Peyer's patch (tissue), 4 donors: Measurements from ENCODE around the gene EPHA1. TPM values are rescaled to one million over a fixed set of nuclear protein-coding genes. Genes with fewer than 3 reads are reported as not detected.
A peak's percentile ranks its signal among the peaks of the same experiment; 100 is the strongest.

Experiments used
- DNase-seq, 3 donors: peaks; one replicate each; pipeline ENCODE4 v3.0.0-alpha.2; 2017 to 2019
- H3K27ac ChIP-seq, 4 donors: fragments of 200-600 bp; sonication (generic); one replicate each; pipeline ENCODE4 v1.5.1; 2016 to 2019
- H3K27me3 ChIP-seq, 2 donors: fragments of 200-600 bp; sonication (generic); one replicate each; pipeline ENCODE4 v1.5.1; 2019
- H3K36me3 ChIP-seq, 3 donors: fragments of 200-600 bp; sonication (generic); one replicate each; pipeline ENCODE4 v1.5.1; 2016 to 2019
- H3K4me1 ChIP-seq, 4 donors: fragments of 200-600 bp; sonication (generic); one replicate each; pipeline ENCODE4 v1.5.1; 2016 to 2019
- H3K4me3 ChIP-seq, 4 donors: fragments of 200-600 bp; sonication (generic); 1 replicate in 3 of 4; 2 replicates in 1 of 4; pipeline ENCODE4 v1.5.1; 2016 to 2019; ENCODE audit warnings: mild to moderate bottlenecking in 1 of 4
- H3K9me3 ChIP-seq, 4 donors: fragments of 200-600 bp; sonication (generic); one replicate each; pipeline ENCODE4 v1.5.1; 2016 to 2019; ENCODE audit warnings: mild to moderate bottlenecking in 1 of 4
- CTCF ChIP-seq, 6 experiments: fragments of 450-650 bp in 4 of 6; fragments of 200-600 bp in 2 of 6; sonication (generic) in 1 of 6; IDR thresholded peaks; one replicate each; pipeline ENCODE4 v1.5.1; 2017 to 2019; ENCODE audit warnings: antibody characterized with exemption in 6 of 6, mild to moderate bottlenecking in 3 of 6, moderate library complexity in 1 of 6
- POLR2A ChIP-seq, 2 donors: fragments of 450-650 bp; IDR thresholded peaks; one replicate each; pipeline ENCODE4 v1.5.1; 2017; ENCODE audit warnings: antibody characterized with exemption in 2 of 2, mild to moderate bottlenecking in 2 of 2, moderate library complexity in 2 of 2
- total RNA-seq, 4 donors: library from RNA; depleted of rRNA; stranded (reverse); fragments of >200 nt; gene quantifications; one replicate each; pipeline ENCODE4 v1.1.0, GENCODE V29; 2016

Gene EPHA1
- total RNA-seq, 4 donors from 2014 or later = 52.5 to 81.3 (median 63.9) TPM

GRCh38 chr7:143374561-143374960, 34.1 kb downstream of the EPHA1 start:
- Histone ChIP-seq H3K4me3 (no peak overlapping the region), H3K36me3 (no peaks in the 10 kb centered on the region), H3K4me1 (peaks cover 3 to 20% (median 8%) of the 10 kb centered on the region in 4 donors), H3K27me3 (no peaks in the 10 kb centered on the region), H3K9me3 (no peaks in the 10 kb centered on the region), H3K27ac (no peak overlapping the region)
- DNase-seq = no peak
- TF ChIP-seq CTCF (IDR thresholded peaks at IDR 0.05) (no peak), POLR2A (IDR thresholded peaks at IDR 0.05) (no peak)

- no peak overlapping the region for H3K4me3 ChIP-seq
- no peak overlapping the region for H3K27ac ChIP-seq
- H3K36me3 ChIP-seq = no peaks in the 10 kb centered on the region
- H3K9me3 ChIP-seq = no peaks in the 10 kb centered on the region
- no peak for DNase-seq
- peaks cover 3 to 13% (median 4%) of the 10 kb centered on the region in 4 donors for H3K4me1 ChIP-seq
- H3K27me3 ChIP-seq = no peaks in the 10 kb centered on the region
- TF ChIP-seq POLR2A (IDR thresholded peaks at IDR 0.05) (no peak), CTCF (IDR thresholded peaks at IDR 0.05) (no peak)
These were observed 35.3 kb downstream of the EPHA1 start for GRCh38 chr7:143373255-143373794.

- peak in 2 of 3 donors; percentile 48 to 75 for DNase-seq
- peaks cover 3 to 17% (median 4%) of the 10 kb centered on the region in 4 donors for H3K4me1 ChIP-seq
- H3K36me3 ChIP-seq = no peaks in the 10 kb centered on the region
- H3K9me3 ChIP-seq = no peaks in the 10 kb centered on the region
- TF ChIP-seq CTCF (IDR thresholded peaks at IDR 0.05) (peak in 3 of 6 experiments; percentile 8 to 45 (median 33)), POLR2A (IDR thresholded peaks at IDR 0.05) (no peak)
- no peaks in the 10 kb centered on the region for H3K27me3 ChIP-seq
- H3K27ac ChIP-seq = peak overlapping the region in 1 of 4 donors; percentile 25
- H3K4me3 ChIP-seq = no peak overlapping the region
These were observed 36.6 kb downstream of the EPHA1 start for GRCh38 chr7:143372070-143372469.

GRCh38 chr7:143369678-143370651, 38.7 kb downstream of the EPHA1 start:
- H3K27me3 ChIP-seq = no peaks in the 10 kb centered on the region
- H3K4me3 ChIP-seq = no peak overlapping the region
- H3K36me3 ChIP-seq = no peaks in the 10 kb centered on the region
- no peaks in the 10 kb centered on the region for H3K9me3 ChIP-seq
- no peak for TF ChIP-seq POLR2A (IDR thresholded peaks at IDR 0.05)
- TF ChIP-seq CTCF (IDR thresholded peaks at IDR 0.05) = no peak
- DNase-seq = no peak
- peaks cover 0 to 17% (median 3%) of the 10 kb centered on the region in 4 donors for H3K4me1 ChIP-seq
- peak overlapping the region in 3 of 4 donors; percentile 4 to 59 (median 39) for H3K27ac ChIP-seq

GRCh38 chr7:143368387-143368786, 40.3 kb downstream of the EPHA1 start:
- Histone ChIP-seq H3K4me3 (no peak overlapping the region), H3K4me1 (peaks cover 0 to 17% (median 2%) of the 10 kb centered on the region in 4 donors), H3K36me3 (no peaks in the 10 kb centered on the region), H3K27me3 (no peaks in the 10 kb centered on the region), H3K9me3 (no peaks in the 10 kb centered on the region), H3K27ac (peak overlapping the region in 2 of 4 donors; percentile 43 to 56)
- TF ChIP-seq CTCF (IDR thresholded peaks at IDR 0.05) = no peak
- TF ChIP-seq POLR2A (IDR thresholded peaks at IDR 0.05) = no peak
- no peak for DNase-seq
